CD4-positive, alpha-beta T cell treated with Interleukin-17A for 4 hours (primary cell): ENCODE data around the gene SLC44A2.

ENCODE experiments used
- DNase-seq: peaks from one replicate; pipeline ENCODE4 v3.0.0-alpha.2; 2020; ENCODE audit warnings: mixed read lengths

SLC44A2 gene

GRCh38 chr19:10625003-10625761 lies at the start of gene SLC44A2:
Gene SLC44A2 (plus strand): TSS chr19:10625553. CDS start chr19:10625634, 81 bp downstream.
- no peak for DNase-seq

DNA sequence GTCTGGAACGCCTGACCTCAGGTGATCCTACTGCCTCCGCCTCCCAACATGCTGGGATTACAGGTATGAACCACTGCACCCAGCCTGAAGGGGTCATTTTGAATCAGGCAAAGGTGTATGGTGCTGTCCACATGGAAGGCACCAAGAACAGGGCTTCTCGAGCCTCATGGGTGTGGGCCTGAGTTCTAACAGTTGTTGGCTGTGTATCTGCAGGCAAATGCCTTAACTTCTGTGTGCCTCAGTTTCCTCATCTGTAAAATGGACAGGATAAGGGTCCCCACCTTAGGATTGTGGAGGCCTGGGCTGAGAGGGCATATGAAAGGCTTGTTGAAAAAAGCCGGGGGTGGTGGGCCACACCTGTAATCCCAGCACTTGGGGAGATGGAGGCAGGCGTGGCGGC lies 47.4 kb upstream of the SLC44A2 start:
- no peak for DNase-seq

DNA sequence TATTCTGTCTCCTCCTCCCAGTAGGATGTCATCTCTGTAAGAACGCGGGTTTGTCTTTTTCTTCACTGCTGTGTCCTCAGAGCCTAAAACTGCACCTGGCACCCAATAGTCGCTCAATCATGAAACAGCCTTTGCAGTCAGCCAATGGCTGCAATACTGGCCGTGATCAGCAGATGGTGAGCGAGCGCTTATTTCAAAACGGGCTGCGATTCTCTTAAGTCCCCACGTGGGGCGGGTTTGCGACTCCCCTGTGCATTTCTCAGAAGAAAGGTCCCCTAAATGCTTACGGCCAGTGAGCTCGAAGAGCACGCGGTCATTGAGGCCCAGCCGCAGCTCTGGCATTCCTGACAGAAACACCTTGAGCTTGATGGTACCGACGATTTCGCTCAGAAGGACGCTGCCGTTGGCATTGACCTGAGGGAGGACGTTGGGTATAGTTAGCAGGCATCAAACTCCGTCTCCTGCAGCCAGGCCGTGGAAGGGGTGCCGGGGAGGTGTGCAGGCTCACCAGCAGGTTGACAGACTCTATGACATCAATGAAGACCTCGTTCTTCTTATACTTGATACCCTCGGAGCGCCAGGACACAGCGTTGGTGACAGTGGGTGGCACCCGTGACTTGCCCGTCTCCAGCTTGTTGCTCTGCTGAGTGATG lies 44.2 kb upstream of the SLC44A2 start:
- peak; percentile 92 for DNase-seq

- no peak for DNase-seq
Measured at GRCh38 chr19:10582091-10582490, 43.3 kb upstream of the SLC44A2 start.

DNA sequence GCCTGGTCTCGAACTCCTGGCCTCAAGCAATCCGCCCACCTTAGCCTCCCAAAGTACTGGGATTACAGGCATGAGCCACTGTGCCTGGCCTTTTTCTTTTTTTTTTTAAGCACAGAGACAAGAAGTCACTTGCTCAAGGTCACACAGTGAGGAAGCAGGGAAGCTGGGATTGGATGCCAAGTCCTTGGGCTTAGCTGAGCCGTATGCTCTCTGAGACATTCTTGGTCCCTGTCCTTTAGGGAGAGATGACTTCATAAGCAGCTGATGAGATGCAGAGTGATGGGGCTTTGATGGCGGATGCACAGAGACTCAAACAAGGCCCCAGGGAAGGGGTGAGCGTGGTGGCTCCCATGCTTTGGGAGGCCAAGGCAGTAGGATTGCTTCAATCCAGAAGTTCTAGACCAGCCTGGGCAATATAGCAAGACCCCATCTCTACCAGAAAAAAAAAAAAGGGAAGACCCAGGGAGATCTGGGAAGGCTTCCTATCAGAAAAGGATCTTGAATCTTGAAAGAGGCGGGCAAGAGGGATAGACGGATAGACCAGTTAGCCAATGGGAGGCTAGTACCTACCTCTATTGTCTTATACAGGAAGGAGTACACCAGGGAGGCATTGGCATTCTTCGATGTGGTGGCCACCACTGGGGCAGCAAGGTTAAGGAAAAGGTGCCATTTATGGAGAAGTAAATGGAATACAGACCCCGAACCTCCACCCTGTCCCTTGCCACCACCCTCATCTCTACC lies 42.1 kb upstream of the SLC44A2 start:
- DNase-seq: no peak

DNA sequence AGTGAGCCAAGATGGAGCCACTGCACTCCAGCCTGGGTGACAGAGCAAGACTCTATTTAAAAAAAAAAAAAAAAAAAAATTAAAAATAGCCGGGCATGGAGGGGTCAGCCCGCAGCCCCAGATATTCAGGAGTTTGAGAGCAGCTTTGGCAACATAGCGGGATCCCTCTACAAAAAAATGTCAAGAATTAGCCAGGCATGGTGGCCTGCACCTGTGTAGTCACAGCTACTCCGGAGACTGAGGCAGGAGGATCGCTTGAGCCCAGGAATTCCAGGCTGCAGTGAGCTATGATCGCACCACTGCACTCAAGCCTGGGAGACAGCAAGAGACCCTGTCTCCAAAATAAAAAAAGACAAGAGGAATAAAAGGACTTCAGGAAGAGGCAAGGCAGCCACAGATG lies 39.0 kb upstream of the SLC44A2 start:
- DNase-seq: no peak

DNA sequence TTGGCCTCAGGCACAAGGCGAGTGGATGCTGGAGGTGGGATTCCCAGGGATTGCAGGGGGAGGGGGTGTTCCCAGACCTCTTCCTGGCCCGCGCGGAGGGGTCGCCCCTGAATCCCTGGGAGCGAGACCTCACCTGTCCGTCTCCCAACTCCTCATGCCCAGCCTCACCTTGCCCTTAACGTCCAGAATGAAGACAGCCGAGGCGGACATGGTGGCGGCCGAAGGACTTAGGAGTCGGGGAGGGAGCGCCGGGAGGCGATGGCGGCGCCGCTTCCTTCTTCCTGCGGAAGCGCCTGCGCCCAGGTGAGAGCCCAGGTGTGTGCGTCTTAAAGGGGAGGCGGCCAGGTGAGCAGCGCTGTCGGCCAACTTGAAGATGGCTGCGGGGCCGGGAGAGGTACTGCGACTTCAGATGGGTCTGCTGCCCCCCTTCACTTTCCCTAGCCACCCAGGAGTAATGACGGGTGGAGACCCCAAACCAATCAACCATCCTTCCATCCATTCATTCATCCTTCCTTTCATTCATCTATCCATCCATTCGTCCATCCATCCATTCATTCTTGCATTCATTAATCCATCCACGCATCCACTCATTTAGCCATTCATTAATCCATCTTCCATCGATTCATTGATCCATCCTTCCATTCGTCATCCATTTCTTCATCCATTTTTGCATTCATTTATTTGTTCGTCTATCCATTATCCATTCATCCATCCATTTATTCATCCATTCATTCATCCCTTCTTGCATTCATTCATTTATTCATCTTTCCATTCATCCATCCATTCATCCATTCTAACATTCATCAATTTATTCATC lies 38.1 kb upstream of the SLC44A2 start, which contains the start of gene AP1M2:
TSS of gene AP1M2 (minus strand) at position 291 of the 817 bp plus-strand sequence. CDS start at position 210, 81 bp downstream.
- no peak for DNase-seq

GRCh38 chr19:10587839-10588150 lies 37.6 kb upstream of the SLC44A2 start:
- DNase-seq: no peak

DNA sequence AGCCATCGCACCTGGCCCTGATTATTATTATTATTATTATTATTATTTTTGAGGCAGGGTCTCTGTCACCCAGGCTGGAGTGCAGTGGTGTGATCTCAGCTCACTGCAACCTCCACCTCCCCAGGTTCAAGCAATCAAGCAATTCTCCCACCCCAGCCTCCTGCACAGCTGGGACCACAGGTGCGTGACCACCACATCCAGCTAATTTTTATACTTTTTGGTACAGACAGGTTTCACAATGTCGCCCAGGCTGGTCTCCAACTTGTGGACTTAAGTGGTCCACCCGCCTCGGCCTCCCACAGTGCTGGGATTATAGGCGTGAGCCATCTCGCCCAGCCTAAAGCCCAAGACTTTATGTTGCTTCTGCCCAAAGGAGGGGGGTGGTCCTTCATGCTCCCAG lies 32.2 kb upstream of the SLC44A2 start:
- DNase-seq: no peak

DNA sequence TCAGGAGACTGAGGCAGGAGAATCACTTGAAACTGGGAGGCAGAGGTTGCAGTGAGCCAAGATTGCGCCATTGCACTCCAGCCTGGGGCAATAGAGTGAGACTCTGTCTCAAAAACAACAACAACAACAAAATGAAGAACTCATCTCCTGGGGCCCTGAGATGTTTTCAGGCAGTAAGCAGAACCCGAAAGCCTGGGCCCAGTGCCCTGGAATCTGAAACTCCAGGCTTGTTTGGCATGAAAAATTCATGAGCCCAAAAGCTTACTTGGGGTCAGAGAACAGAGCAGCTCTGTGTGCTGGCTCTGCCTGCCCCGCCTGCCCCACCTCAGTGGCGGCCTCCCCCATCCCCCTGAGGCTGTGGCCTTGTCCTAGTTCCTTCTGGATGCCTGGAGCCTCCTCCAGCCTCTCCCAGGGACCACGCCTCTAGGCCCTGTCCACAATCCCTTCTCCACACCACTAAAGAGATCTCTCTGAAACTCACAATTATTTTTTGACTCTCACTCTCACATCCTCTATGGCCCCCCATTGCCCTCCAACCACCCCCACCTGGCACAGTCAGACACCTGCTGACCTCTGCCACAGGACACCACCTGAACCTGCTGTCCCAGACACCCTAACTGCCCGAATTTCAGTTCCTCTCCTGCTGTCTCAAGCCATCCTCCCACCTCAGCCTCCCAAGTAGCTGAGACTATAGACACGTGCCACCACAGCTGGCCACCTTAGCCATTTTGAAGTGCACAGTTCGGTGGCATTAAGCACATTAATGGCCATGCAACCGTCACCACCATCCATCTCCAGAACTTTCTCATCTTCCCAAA lies 31.3 kb upstream of the SLC44A2 start:
- DNase-seq: no peak

DNA sequence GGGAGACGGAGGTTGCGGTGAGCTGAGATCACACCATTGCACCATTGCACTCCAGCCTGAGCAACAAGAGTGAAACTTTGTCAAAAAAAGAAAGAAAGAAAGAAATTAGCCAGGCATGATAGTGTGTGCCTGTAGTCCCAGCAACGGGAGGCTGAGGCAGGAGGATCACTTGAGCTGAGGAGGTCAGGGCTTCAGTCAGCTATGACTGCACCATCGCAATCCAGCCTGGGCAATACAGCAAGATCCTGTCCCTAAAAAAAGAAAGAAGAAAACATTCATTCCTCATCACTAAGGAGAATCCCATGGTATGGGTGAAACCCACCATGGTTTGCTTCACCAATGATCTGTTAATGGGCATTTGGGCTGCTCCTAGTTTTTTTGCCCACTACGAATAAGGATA lies 25.2 kb upstream of the SLC44A2 start:
- DNase-seq: no peak

DNA sequence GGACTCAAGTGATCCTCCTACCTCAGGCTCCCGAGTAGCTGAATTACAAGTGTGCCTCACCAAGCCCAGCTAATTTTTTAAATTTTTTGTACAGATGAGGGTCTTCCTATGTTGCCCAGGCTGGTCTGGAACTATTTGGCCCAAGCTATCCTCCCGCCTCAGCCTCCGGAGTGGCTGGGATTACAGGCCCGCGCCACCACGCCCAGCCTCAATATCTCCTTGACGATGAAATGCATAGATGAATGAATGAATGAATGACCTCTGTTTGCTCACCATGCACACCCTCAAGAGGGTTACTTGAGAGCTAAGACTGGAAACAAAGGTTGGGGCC lies 23.4 kb upstream of the SLC44A2 start:
- DNase-seq: no peak

DNA sequence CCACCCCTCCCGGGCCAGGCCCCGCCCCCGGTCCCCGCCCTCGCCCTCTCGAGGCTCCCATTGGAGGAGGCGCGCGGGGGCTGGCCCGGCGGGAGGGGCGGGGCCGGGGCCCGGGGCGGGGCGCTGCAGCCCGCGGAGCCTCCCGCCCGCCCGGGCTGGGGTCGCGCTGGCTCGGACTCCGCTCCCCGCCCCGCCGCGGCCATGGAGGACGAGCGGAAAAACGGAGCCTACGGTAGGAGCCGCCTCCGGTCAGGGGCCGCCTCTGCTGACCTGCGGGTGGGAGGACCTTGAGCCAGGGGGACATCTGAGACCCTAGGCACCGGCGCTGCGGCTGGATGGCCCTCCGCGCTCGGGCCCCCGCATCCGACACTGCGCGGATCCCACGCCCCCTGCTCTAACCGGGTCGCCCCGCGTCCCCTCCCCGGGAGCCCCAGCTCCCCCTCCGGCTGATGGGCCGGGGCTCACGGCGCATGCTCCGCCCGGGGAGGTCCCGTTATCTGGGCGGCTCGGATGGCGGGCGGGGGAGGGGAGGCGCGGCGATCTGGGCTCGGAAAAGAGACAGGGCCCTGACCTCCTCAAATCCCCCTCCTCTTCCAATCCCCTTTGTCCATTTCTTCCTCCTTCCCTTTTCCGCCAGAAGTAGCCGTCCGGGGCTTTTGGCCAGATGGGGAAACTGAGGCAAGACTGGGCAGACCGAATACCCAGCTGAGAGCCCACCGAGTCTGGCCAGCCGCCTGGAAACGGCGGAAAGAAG lies 22.8 kb upstream of the SLC44A2 start:
- peak; percentile 96 for DNase-seq

GRCh38 chr19:10603084-10603872 lies 22.1 kb upstream of the SLC44A2 start:
- peak; percentile 86 for DNase-seq

GRCh38 chr19:10603873-10604459 lies 21.4 kb upstream of the SLC44A2 start:
- peak; percentile 44 for DNase-seq

GRCh38 chr19:10604460-10604980 lies 20.8 kb upstream of the SLC44A2 start:
- peak; percentile 31 for DNase-seq

DNA sequence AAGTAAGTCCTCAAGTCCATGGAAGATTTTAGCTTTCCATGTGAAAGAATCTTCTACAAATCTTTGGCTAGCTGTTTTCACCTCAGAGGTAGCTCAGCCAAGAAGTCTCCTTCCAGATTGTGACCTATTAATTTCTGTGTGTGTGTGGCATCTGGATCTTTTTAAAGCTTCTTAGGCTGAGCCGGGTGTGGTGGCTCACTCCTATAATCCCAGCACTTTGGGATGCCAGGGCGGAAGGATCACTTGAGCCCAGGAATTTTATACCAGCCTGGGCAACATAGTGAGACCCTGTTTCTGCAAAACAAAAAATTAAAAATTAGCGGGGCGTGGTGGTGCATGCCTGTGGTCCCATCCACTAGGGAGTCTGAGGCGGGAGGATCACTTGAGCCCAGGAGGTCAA lies 13.4 kb upstream of the SLC44A2 start:
- no peak for DNase-seq

DNA sequence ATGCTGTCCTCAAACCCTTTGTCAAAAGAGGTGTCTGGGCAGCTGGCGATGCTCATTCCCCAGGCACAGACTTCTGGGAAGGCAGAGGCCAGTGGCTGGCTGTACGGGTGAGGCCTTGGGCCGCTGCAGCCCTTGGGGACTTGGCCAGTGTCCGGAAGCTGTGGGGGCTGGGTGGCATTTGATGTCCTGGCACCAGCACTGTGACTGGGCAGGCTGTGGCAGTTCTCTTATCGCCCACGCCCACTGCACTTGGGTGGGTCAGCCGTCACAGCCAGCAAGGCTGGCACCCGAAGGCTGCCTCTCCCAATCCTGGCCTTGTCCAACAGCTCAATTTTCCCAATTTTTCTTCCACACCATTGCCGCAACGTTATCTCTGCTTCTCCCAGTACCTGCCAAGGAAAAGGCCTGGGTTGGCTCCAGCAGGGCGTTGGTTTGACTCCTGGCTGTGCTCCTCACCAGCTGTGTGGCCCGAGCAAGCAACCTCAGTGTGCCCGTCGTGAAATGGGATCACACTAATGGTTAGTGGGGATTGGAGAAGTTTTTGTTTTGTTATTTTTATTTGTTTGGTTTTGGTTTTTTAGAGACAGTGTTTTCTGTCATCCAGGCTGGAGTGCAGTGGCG lies 12.7 kb upstream of the SLC44A2 start:
- DNase-seq: no peak

DNA sequence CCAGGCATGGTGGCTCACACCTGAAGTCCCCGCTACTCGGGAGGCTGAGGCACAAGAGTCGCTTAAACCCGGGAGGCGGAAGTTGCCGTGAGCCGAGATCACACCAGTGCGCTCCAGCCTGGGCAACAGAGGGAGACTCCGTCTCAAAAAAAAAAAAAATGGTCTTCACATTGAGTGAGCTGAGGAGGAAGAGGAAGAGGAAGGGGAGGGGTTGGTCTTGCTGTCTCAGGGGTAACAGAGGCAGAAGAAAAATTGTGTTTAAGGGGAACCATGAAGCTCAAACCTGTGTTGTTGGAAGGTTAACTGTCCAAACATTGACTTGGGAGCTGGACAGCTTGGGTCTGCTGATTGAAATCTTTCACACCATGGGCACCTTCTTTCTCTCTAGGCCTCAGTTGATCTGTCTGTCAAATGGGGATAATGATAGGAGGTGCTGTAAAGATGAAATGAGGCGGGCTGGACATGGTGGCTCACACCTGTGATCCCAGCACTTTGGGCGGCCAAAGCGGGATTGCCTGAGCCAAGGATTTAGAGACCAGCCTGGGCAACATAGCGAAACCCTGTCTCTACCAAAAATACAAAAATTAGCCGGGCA lies 9.8 kb upstream of the SLC44A2 start:
- peak; percentile 11 for DNase-seq
